GM04504 (cell line): Measurements from ENCODE around the gene NHS.

Experiments
- DNase-seq: peaks from one replicate; pipeline ENCODE4 v3.0.0-alpha.2; 2012; ENCODE audit warnings: low read depth

The NHS gene

DNA sequence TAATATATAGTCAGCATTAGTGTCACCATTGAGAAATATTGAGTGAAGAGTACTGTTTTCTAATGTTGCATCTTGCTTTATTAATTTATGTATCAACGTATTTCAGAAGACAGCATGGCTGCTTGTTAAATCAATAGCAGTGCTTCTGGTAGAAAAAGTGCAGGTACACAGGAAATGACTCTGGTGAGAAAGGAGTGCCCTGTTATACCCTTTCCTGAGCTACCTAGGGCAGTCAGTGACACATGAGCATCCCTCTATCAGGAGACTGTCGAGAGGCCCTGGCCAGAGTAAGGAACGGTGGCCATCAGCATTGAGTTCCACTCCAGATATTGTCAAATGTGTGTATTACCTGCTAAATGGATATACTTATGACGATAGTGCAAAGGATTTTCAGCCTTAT is 404.4 kb downstream of the NHS start:
- no peak for DNase-seq
